Measurements from ENCODE around the gene IP6K1. TPM values are rescaled to one million over a fixed set of nuclear protein-coding genes. Genes with fewer than 3 reads are reported as not detected.

IP6K1 gene
- total RNA-seq, 2 experiments from 2014 or later, result 27.4 to 30.9 TPM

GRCh38 chr3:49734752-49735151 lies 51.6 kb downstream of the IP6K1 start:
- H3K4me3 ChIP-seq (ENCODE audit: low read depth, low read length, poor library complexity, severe bottlenecking), result no peak overlapping the region
- no peak overlapping the region for H3K27ac ChIP-seq (ENCODE audit: low read depth, low read length, poor library complexity, severe bottlenecking)
- ChIA-PET CTCF (ENCODE audit: unreplicated experiment) (no interaction called here), POLR2A (interaction anchor here (1.5 kb wide), 1 partner anchor 10 kb away, joined by 4 read pairs; no protein-coding TSS in a partner anchor)
- H3K4me2 ChIP-seq (ENCODE audit: low read length), result no peak overlapping the region
- H3K36me3 ChIP-seq (ENCODE audit: insufficient read depth, low read length), result peaks cover 75% of the 10 kb centered on the region
- no peaks in the 10 kb centered on the region for H3K9me2 ChIP-seq (ENCODE audit: insufficient read depth, low read length)
- H4K20me1 ChIP-seq (ENCODE audit: insufficient read depth, low read length), result no peaks in the 10 kb centered on the region
- no TSS peak for BruUV-seq (replicated peaks)
- DNase-seq (ENCODE audit: low spot score), result no peak
- H3K4me1 ChIP-seq (ENCODE audit: insufficient read depth, low read length, poor library complexity, severe bottlenecking), result no peaks in the 10 kb centered on the region
- intact Hi-C loops (cut with micrococcal nuclease; ENCODE audit: unreplicated experiment), result no loop called here
- H2AFZ ChIP-seq (ENCODE audit: low read length), result no peak overlapping the region
- H3K79me2 ChIP-seq (ENCODE audit: insufficient read depth, low read depth, low read length), result no peaks in the 10 kb centered on the region
- H3K9me3 ChIP-seq (ENCODE audit: low read length), result no peaks in the 10 kb centered on the region
- TF ChIP-seq CTCF (conservative IDR thresholded peaks at IDR 0.05; ENCODE audit: low read length) (no peak), EZH2phosphoT487 (IDR thresholded peaks at IDR 0.05; ENCODE audit: borderline replicate concordance, low read depth, low read length) (no peak)

GRCh38 chr3:49733551-49733950 lies 52.8 kb downstream of the IP6K1 start:
- ChIA-PET CTCF (ENCODE audit: unreplicated experiment) (interaction anchor here (0.6 kb wide), 1 partner anchor 461 kb away, joined by 3 read pairs; no protein-coding TSS in a partner anchor), POLR2A (interaction anchor here (0.6 kb wide), 1 partner anchor 11 kb away, joined by 5 read pairs; no protein-coding TSS in a partner anchor)
- H3K4me2 ChIP-seq (ENCODE audit: low read length), result no peak overlapping the region
- no TSS peak for BruUV-seq (replicated peaks)
- H3K4me3 ChIP-seq (ENCODE audit: low read depth, low read length, poor library complexity, severe bottlenecking), result no peak overlapping the region
- TF ChIP-seq CTCF (conservative IDR thresholded peaks at IDR 0.05; ENCODE audit: low read length) (no peak), EZH2phosphoT487 (IDR thresholded peaks at IDR 0.05; ENCODE audit: borderline replicate concordance, low read depth, low read length) (no peak)
- intact Hi-C loops (cut with micrococcal nuclease; ENCODE audit: unreplicated experiment), result no loop called here
- no peak overlapping the region for H3K27ac ChIP-seq (ENCODE audit: low read depth, low read length, poor library complexity, severe bottlenecking)
- H3K9me3 ChIP-seq (ENCODE audit: low read length), result no peaks in the 10 kb centered on the region
- H3K4me1 ChIP-seq (ENCODE audit: insufficient read depth, low read length, poor library complexity, severe bottlenecking), result no peaks in the 10 kb centered on the region
- DNase-seq (ENCODE audit: low spot score), result no peak
- H4K20me1 ChIP-seq (ENCODE audit: insufficient read depth, low read length), result no peaks in the 10 kb centered on the region
- H3K9me2 ChIP-seq (ENCODE audit: insufficient read depth, low read length), result no peaks in the 10 kb centered on the region
- H2AFZ ChIP-seq (ENCODE audit: low read length), result no peak overlapping the region
- peaks cover 76% of the 10 kb centered on the region for H3K36me3 ChIP-seq (ENCODE audit: insufficient read depth, low read length)
- H3K79me2 ChIP-seq (ENCODE audit: insufficient read depth, low read depth, low read length), result no peaks in the 10 kb centered on the region

GRCh38 chr3:49732597-49732996 lies 53.7 kb downstream of the IP6K1 start:
- H4K20me1 ChIP-seq (ENCODE audit: insufficient read depth, low read length), result no peaks in the 10 kb centered on the region
- no peaks in the 10 kb centered on the region for H3K9me3 ChIP-seq (ENCODE audit: low read length)
- no peak for DNase-seq (ENCODE audit: low spot score)
- H2AFZ ChIP-seq (ENCODE audit: low read length), result no peak overlapping the region
- H3K4me2 ChIP-seq (ENCODE audit: low read length), result no peak overlapping the region
- TF ChIP-seq CTCF (conservative IDR thresholded peaks at IDR 0.05; ENCODE audit: low read length), result no peak
- no peak for TF ChIP-seq EZH2phosphoT487 (IDR thresholded peaks at IDR 0.05; ENCODE audit: borderline replicate concordance, low read depth, low read length)
- H3K4me3 ChIP-seq (ENCODE audit: low read depth, low read length, poor library complexity, severe bottlenecking), result no peak overlapping the region
- peaks cover 5% of the 10 kb centered on the region for H3K4me1 ChIP-seq (ENCODE audit: insufficient read depth, low read length, poor library complexity, severe bottlenecking)
- CTCF ChIA-PET (ENCODE audit: unreplicated experiment), result no interaction called here
- H3K9me2 ChIP-seq (ENCODE audit: insufficient read depth, low read length), result no peaks in the 10 kb centered on the region
- BruUV-seq (replicated peaks), result no TSS peak
- H3K36me3 ChIP-seq (ENCODE audit: insufficient read depth, low read length), result peaks cover 72% of the 10 kb centered on the region
- H3K79me2 ChIP-seq (ENCODE audit: insufficient read depth, low read depth, low read length), result no peaks in the 10 kb centered on the region
- H3K27ac ChIP-seq (ENCODE audit: low read depth, low read length, poor library complexity, severe bottlenecking), result no peak overlapping the region
- POLR2A ChIA-PET, result no interaction called here
- intact Hi-C loops (cut with micrococcal nuclease; ENCODE audit: unreplicated experiment), result no loop called here
